Subcutaneous adipose tissue (tissue), 4 donors: Measurements from ENCODE around the gene TNPO2. TPM values are rescaled to one million over a fixed set of nuclear protein-coding genes. Genes with fewer than 3 reads are reported as not detected.

Experiments used
- total RNA-seq, 4 donors: library from RNA; depleted of rRNA; stranded (reverse); fragments of >200 nt; gene quantifications; one replicate each; pipeline ENCODE4 v1.1.0, GENCODE V29; 2016
- TF ChIP-seq, protein P1 (sequence below): fragments of 450-650 bp; IDR thresholded peaks from one replicate; pipeline ENCODE4 v1.5.1; 2016; ENCODE audit warnings: low read depth, mild to moderate bottlenecking, control low read depth, antibody characterized with exemption, moderate library complexity

TNPO2 gene
- total RNA-seq, 4 donors from 2014 or later = 42.6 to 66.3 (median 61.3) TPM

DNA sequence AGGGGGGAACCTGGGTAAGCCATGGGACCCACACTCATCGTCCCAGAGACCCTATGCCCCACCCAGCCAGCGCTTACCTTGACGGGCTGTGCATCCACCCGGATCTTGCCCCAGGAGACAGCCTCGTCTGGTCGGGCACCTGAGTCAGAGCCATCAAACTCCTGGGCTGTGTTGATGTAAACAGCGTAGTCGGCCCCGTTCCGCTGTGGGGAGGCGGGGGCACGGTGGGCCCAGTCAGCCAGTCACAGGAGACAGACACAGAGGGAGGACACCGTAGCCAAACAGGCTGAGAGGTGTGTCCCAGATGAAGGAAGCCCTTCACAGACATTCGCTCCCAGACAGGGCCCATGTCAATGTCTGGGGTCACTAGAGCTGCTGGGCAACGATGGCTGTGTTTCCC is 47.8 kb downstream of the TNPO2 start:
- TF ChIP-seq, protein P1, sequence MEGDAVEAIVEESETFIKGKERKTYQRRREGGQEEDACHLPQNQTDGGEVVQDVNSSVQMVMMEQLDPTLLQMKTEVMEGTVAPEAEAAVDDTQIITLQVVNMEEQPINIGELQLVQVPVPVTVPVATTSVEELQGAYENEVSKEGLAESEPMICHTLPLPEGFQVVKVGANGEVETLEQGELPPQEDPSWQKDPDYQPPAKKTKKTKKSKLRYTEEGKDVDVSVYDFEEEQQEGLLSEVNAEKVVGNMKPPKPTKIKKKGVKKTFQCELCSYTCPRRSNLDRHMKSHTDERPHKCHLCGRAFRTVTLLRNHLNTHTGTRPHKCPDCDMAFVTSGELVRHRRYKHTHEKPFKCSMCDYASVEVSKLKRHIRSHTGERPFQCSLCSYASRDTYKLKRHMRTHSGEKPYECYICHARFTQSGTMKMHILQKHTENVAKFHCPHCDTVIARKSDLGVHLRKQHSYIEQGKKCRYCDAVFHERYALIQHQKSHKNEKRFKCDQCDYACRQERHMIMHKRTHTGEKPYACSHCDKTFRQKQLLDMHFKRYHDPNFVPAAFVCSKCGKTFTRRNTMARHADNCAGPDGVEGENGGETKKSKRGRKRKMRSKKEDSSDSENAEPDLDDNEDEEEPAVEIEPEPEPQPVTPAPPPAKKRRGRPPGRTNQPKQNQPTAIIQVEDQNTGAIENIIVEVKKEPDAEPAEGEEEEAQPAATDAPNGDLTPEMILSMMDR = no peak

DNA sequence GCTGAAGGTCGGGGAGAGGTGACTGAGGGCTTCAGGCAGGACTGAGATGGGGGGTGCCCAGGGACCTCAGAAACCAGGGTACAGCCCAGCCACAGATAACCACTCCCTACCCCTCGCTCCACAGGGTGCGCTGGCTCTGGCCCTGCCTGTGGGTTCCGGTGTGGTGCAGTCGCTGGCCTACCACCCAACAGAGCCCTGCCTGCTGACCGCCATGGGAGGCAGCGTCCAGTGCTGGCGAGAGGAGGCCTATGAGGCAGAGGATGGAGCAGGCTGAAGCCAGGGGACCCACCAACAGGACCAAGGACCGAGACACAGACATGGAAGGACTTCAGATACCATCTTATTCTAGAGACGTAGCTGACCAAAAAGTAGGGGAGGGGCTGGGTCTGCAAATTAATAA is 48.3 kb downstream of the TNPO2 start:
- TF ChIP-seq, protein P1 = no peak

DNA sequence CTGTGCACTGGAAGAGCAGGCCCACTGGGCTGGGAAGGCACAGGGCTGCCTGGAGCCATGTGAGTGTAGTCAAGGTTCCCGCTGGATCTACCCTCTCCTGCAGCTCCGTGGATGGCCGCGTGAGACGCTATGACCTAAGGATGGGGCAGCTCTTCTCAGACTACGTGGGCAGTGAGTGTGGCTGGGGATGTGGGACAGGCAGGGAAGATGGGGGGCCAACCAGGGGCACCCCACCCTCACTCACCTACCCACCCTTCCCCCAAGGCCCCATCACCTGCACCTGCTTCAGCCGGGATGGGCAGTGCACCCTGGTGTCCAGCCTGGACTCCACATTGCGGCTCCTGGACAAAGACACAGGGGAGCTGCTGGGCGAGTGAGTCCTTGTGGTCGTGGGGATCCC is 51.0 kb downstream of the TNPO2 start:
- TF ChIP-seq, protein P1 = no peak

DNA sequence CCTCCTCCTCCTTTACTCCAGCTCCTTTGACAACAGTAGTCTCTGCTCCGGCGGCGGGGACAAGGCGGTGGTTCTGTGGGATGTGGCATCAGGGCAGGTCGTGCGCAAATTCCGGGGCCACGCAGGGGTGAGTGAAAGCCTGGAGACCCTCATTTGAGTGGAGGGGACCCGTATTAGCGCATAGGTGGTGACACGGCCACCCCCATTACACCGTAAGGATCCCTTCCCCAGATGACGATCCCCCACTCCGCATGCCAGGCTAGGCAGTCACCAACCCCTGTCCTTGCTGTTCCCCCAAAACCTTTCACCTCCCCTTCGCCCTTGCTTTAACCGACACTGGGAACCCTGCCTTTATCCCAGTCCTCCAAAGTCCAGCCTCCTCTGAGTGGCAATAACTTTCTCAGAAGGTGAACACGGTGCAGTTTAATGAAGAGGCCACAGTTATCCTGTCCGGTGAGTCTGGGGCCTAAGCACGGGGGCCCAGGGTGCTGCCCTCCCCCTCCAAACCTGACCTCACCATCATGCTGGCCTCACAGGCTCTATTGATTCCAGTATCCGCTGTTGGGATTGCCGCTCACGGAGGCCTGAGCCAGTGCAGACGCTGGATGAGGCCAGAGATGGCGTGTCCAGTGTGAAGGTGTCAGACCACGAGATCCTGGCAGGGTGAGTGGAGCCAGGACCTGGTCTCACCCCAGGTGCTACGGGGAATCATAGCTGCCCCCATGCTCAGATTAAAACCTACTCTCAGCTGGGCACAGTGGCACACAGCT is 53.4 kb downstream of the TNPO2 start:
- TF ChIP-seq, protein P1 = no peak

DNA sequence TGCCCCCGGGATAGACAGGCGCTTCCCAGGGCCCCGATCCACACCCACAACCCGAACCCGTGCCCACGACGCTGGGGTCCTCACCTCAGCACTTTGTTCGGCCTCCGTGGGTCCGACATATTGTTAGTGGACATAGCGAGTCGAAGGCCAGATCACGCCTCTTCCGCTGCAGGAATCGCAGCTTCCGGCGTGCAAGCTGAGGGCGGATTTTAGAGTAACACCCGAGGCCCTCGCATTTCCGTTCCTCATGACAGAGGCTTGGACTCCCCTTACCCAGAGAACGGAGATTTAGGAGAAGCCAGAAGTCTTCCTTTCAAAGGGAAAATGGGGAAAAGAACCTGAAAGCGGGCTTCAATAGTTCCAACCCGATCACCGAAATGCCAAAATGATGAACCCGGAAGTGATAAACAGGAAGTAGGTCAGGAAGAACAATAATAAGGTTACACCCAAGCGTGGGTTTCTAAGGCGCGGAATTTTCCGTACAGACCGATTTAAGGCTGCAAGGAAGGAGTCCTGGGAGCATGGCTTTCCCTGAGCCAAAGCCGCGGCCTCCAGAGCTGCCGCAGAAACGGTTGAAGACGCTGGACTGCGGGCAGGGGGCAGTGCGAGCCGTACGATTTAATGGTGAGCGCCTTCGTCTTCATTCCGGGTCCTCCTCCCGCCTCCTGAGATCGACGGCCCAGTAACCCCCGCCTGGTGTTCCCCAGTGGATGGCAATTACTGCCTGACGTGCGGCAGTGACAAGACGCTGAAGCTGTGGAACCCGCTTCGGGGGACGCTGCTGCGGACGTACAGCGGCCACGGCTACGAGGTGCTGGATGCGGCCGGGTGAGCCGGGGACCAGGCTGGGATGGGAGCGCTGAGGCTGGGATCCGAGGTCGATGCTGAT is 54.2 kb downstream of the TNPO2 start:
- TF ChIP-seq, protein P1 = no peak

DNA sequence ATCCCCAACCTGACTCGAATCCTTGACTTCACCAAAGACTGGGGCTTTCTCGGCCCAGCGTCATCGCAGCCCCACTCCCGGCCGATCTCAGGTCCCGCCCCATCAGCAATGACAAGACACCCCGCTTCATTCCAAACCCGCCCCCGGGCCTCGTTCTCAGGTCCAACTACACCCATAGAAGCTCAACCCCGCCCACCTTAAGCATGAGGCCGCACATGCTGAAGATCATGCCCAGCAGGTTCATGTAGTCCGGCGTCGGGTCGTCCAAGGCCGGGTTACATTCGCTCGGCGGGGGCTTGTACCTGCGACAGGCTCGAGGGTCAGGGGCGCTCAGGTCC is 54.8 kb downstream of the TNPO2 start:
- TF ChIP-seq, protein P1 = no peak

DNA sequence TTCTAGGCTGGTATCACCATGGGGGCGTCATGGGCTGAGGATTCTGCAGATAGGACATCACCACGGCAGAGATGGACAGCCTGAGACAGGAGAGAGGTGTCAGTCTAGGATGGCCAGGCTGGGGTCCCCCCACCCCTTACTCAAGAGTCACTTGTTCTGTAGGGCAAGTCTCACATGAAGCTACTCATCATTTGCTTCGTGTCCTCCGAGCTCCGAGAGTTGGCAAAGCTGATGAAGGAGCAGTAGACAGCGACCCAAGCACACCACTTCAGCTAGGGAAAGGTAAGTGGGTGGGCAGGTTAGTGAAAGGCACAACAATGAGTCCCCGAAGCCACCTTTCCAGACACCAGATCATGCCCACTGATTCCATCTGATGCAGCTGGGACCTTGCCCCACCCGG is 55.4 kb downstream of the TNPO2 start:
- TF ChIP-seq, protein P1 = no peak
